K562 treated with DMSO at 1 percent for 48 hours (cell line): ENCODE measurements around the gene SELENOP. TPM values are rescaled to one million over a fixed set of nuclear protein-coding genes. Genes with fewer than 3 reads are reported as not detected.

ENCODE experiments used
- total RNA-seq: library from RNA; unstranded; fragments of 300-600 nt; gene quantifications from 2 replicates; pipeline ENCODE4 v1.2.3, GENCODE V29; 2022; ENCODE audit warnings: low replicate concordance; ENCODE audit errors: extremely low read depth

The SELENOP gene, protein sequence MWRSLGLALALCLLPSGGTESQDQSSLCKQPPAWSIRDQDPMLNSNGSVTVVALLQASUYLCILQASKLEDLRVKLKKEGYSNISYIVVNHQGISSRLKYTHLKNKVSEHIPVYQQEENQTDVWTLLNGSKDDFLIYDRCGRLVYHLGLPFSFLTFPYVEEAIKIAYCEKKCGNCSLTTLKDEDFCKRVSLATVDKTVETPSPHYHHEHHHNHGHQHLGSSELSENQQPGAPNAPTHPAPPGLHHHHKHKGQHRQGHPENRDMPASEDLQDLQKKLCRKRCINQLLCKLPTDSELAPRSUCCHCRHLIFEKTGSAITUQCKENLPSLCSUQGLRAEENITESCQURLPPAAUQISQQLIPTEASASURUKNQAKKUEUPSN
- total RNA-seq, result not detected in 2 replicates

DNA sequence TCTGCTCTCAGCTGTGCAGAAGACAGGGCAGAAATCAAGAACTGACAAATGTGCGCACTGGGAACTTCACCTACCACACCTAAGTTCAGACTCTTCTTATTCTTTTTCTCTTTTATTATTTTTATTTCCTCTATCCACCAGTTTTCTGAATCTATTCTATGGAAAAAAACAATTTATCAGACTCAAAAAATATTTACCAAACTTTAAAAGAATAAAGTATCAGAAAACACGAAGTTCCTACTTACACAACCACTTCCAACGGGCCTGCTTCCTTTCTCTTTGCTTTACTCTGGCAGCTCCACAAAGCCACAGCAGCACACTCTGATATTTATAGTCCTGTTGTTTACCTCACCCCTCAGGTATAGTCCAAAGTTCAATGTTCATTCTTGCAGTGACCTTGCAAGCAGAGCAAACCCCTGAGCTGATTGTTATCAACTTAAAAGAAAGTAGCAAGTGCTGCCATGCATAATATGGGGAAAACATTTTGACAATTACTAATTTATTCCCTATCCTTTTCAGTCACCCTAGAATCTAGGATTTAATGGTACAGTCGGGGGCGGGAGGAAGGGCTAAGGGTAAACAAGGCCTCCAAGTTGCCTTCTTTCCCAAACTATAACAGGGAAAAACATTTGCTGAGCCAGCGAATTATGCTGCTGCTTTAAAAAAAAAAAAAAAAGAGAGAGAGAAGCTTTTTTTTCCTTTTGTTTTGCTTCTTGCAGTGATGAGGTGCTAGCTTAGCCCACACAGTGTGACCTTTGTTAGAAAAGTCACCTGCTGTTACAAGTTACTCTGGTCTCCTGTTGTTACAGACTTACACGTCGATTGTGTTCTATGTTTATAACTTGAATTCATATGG, at the start of gene SELENOP:
Gene SELENOP (minus strand): TSS at position 302 of the 856 bp plus-strand sequence. CDS start 3,539 bp downstream, outside the sequence.

DNA sequence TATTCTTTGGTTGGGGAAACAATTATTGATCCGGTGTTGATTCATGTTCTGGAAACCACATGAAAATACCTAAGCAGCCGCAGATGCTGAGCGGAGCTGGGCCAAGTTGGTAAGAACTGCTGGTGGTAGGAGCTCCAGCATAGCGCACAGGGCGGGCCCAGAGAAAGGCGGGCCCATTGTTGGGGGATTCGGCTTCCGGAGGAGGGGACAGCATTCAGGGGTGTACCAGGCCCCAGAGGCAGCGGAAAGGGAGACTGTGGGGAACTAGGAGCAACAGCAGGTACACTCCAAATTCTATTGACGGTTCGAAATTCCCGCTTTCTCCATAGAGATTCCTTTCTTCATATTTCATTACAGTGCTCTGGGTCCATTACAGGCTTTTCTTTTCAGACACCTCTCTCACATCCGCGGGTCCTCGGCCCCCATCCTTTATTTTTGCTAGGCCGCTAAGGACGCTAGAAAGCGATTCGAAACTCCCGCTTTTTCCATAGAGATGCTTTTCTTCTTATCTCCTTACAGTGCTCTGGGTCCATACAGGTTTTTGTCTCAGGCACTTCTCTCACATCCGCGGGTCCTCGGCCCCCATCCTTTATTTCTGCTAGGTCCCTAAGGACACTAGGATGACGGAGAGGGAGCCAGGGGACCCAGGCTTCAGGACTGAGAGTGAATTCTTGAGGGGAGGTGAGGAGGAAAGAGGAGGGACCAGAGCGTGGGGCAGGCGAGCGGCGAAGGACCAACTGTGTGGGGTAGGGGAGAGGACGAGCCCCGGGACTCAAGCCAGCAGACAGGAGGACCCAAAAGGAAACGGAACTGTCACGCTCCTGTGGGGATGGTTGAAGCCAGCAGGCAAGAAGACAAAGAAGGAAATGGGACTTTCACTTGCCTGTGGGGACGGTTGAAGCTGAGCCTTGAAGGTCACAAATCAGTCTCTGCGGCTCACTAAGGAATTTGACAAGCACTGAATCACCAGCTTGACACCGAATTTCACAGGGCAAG, 54.8 kb downstream of the SELENOP start, which contains the start of gene CCDC152:
Gene CCDC152 (plus strand): TSS at position 213 of the 996 bp plus-strand sequence. CDS start 2,304 bp downstream, outside the sequence.

Other genes starting within 250 kb of the SELENOP start
- gene CCDC152, start 55.1 kb downstream of the SELENOP start, total RNA-seq, result not detected in 2 replicates
- gene ANXA2R, start 228.4 kb upstream of the SELENOP start, total RNA-seq, result not detected in 2 replicates